HG02884 (cell line): Measurements from ENCODE around the gene BICRAL.
A peak's percentile ranks its signal among the peaks of the same experiment; 100 is the strongest.
"Not testable (repeated sequence)": the region's sequence is repeated elsewhere in the genome, so short reads cannot be mapped to it uniquely, and the experiment has no call there.

ENCODE experiments used
- ATAC-seq: cut with Tn5 transposase; IDR thresholded peaks from one replicate; pipeline ENCODE4 v1.9.1; 2021; ENCODE audit warnings: mild to moderate bottlenecking, moderate library complexity; ENCODE audit not compliant: unreplicated experiment

Gene BICRAL

DNA sequence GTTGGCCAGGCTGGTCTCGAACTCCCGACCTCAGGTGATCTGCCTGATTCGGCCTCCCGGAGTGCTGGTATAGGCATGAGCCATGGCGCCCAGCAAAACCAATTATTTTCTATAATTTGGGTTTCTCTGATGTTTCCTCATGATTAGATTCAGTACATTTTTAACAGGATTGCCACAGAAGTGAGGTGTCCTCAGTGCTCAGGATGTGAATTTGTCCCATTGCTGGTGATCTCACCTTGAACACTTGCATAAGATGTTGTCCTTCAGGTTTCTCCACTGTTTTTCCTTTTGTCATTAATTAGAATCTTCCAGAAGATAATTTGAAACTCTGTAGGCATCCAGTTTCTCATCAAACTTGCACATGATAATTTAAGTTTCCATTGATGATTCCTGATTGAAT, 52.2 kb downstream of the BICRAL start:
- no peak for ATAC-seq

- ATAC-seq, result no peak
Measured at GRCh38 chr6:42841844-42842584, 60.2 kb downstream of the BICRAL start.

DNA sequence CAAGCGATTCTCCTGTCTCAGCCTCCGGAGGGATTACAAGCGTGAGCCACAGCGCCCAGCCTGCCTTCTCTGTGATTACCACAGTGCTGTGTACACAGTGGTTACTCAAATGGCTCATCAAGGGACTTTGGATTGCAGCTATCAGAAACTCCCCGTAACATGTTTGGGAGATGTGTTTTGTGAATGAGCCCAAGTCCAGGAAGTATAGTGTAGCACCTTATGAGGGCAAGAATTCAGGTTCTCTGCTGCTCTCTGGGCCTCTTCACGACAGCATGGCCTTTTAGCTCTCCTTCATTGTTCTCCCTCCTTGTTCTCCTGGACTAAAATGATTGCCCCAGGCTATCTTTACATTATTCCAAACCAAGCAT, 63.5 kb downstream of the BICRAL start:
- no peak for ATAC-seq

- ATAC-seq, result no peak
Measured at GRCh38 chr6:42846505-42846904, 64.7 kb downstream of the BICRAL start.

GRCh38 chr6:42848700-42849099, 66.8 kb downstream of the BICRAL start:
- ATAC-seq, result no peak

DNA sequence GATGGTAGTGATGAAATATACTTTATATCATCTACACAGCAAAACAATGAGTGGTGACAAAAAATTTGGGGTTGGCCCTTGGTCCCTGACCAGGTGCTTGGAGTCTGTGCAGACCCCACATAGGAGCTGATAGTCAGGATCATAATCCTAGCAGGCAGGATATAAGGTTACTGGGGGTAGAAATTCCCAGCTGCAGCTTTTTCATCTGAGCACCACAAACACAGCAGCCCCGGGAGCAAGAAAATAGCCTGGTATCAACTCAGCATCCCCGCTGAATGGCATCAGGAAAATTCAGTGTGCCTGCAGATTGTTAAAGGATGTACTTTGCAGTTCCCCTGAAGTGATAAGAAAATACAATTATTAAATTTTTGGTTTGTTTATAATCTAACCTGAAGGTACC, 69.7 kb downstream of the BICRAL start:
- ATAC-seq, result no peak

GRCh38 chr6:42860036-42860435, 78.2 kb downstream of the BICRAL start:
- ATAC-seq, result no peak

- ATAC-seq, result no peak
Measured at GRCh38 chr6:42860481-42860880, 78.6 kb downstream of the BICRAL start.

DNA sequence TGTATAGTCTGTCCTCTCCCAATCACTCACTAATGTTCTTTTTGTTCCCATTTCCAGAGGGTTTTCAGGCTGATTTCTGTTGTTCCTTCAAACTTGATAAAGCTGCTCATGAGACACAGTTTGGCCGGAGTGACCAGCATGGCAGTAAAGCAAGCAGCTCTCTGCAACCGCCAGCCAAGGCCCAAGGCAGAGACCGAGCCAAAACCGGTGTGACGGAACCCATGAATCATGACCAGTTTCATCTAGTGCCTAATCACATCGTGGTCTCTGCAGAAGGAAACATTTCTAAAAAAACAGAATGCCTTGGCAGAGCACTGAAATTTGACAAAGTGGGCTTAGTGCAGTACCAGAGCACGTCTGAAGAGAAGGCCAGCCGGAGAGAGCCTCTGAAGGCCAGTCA, 82.8 kb downstream of the BICRAL start:
- no peak for ATAC-seq

DNA sequence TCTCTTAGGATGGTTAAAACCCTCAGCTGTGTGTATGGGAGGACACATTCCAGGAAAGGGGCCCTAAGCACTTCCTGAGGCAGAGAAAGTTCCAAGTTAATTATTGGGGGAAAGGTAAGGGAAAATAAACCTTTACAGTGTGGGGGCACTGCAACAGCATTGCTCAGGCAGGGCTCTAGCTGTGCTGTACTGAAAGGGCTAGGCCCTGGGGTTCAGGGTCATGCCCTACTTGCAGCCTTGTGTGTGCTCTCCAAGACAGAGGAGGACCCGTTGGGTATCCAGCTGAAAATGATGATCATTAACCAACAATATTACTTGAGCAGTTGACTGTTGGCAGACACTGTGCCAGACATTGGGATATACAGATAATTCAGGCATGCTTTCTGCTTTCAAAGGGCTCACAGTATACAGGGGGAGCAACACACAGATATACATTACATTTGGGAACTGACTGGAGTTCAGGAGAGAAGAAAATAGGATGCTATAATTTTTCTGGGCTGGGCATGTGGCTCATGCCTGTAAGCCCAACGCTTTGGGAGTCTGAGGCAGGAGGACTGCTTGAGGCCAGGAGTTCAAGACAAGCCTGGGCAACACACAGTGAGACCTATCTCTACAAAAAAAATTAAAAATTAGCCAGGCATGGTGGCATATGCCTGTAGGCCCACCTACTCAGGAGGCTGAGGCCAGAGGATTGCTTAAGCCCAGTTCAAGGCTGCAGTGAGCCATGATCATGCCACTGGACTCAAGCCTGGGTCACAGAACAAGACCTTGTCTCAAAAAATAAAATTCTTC, 88.5 kb downstream of the BICRAL start:
- ATAC-seq, result no peak

DNA sequence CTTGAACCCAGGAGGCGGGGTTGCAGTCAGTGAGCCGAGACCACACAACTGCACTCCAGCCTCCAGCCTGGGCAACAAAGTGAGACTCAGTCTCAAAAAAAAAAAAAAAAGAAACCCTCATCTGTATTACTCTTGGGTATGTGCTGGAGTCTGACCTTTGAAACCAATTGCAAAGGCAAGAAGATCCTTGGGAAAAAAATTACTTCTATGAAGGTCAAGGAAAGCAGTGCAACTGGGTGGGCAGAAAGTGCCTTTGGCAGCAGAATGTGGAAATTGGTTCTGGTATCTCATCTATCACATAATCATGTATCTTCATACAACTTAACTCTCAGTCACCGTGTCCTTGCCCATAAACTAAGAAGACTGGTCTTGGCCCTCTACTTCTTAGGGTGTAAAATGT, 89.9 kb downstream of the BICRAL start:
- ATAC-seq, result no peak

GRCh38 chr6:42873313-42873712, 91.5 kb downstream of the BICRAL start:
- no peak for ATAC-seq

GRCh38 chr6:42877695-42878094, 95.8 kb downstream of the BICRAL start:
- no peak for ATAC-seq

DNA sequence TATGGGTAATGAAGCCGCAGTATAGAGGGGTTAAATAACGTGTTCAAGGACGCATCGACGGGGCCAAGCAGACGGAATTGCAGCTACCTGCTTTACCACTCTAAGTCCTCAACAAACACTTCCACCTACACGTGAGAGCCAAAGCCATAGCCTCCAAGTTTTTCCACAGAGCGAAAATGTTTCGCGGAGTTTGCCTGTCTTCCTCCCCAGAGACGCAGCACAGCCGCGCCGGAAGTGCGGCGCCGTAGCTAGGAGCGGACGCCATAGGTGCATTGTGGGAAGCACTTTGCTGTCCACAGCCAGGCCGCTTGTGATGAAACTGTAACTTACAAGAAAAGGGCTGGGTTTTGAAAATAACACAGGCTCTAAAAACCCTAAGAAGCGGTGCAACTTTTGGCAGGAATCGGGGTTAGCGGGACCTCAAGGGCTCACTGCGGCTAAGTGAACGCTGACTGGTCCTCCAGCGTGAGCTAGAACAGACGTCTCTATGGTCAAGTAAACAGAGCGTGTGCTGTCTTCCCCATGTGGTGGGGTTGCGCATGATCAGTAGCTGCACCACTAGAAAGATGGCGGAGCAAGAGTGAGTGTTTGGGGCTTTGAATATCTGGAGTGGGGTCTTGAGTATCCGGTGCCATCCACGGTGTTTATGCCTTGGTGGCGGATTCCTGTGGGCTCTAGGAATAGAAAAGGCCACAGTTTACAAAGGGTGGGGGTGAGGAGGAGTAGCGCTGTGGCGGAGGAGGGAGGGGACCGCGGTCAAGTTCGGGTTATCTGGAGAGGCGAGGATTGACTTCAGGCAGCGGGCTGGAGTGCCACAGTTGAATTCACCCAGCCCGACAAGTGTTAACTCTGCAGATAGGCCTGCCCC, 97.8 kb downstream of the BICRAL start, which contains the start of gene RPL7L1:
Gene RPL7L1 (plus strand): TSS at position 245 of the 868 bp plus-strand sequence. CDS start 295 bp downstream, at position 540.
- ATAC-seq, result peak; percentile 86

- not testable (repeated sequence) for ATAC-seq
Measured at GRCh38 chr6:42880240-42880817, 98.5 kb downstream of the BICRAL start.

- not testable (repeated sequence) for ATAC-seq
Measured at GRCh38 chr6:42880871-42881270, 99.0 kb downstream of the BICRAL start.

GRCh38 chr6:42885702-42886101, 103.8 kb downstream of the BICRAL start:
- no peak for ATAC-seq

DNA sequence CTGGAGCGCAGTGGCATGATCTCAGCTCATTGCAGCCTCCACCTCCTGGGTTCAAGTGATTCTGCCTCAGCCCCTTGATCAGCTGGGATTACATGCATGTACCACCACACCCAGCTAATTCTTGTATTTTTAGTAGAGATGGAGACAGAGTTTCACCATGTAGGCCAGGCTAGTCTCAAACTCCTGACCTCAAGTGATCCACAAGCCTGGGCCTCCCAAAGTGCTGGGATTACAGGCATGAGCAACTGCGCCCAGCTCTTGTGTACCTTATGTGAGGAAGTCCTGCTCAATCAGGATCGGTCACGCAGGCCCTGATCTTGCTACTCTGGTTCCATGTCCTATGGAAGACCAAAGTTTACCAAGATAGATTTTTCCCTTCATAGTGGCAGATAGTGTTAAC, 106.3 kb downstream of the BICRAL start:
- ATAC-seq, result not testable (repeated sequence)

DNA sequence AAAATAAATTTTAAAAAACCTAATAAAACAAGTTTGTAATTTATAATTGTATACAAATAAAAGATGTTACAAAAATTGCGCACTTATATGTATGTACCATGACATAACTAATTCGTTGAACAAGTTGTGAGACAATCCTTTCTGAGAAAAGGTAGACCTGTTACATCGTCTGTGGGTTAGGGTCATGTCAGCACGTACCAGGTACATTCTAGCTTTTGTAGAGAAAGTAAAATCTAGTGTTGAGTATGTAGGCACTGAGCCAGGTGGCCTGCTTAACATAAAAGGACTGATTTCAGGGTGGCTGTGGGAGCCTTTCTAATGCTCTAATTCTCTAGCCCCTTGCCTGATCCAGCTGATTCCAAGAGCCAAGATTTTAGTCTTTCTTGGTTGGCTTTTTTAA, 108.0 kb downstream of the BICRAL start:
- ATAC-seq, result no peak

DNA sequence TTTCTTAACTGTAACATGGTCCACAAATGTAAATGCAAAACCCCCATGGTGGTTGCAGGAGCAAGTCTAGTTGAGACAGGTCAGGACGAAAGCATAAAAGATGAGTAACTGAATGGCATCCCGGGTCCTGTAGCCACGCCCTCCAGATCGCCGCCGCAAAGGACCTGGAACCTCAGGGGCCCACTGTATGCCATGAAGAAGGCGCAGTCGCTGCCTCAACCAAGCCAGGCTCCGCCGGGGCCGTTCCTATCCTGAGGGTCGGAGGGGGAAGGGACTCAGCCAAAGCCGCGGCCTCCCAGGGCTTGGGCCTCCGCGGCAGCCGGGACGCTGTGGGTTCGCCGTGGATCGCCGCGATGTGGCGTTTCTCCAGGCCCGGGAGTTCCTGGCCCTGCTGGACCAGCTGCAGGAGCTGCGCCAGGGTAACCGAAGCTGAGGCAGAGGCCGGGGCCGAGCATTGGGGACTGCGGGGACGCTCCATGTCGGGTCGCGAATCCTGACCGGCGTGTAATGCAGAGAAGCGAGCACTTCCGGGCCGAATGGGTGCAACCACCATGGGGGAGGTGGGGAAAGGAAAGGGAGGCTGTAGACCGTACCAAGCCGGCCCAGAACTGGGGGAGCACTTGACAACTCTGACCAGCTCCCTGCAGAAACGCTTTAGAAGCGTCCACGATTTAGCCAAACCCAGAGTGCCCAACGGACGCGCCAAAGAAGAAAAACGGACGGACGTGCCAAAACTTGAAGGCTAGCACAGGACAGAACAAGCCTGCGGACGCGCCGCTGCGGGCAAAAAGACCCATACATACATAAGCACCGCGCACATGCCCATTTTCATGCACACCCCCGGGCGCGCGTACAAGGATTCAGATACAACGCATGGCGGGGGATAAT, 108.7 kb downstream of the BICRAL start:
- ATAC-seq, result peak; percentile 76
